Measurements from ENCODE around the gene KLK4.

The KLK4 gene

GRCh38 chr19:50911206-50912101, at the start of gene KLK4:
Gene KLK4 (minus strand): TSS chr19:50911395. CDS start chr19:50910738, 657 bp downstream.
- DNase-seq (ENCODE audit: low read depth, low spot score): no peak

GRCh38 chr19:50959731-50960500, 48.7 kb upstream of the KLK4 start:
- no peak for DNase-seq (ENCODE audit: low read depth, low spot score)

GRCh38 chr19:50957587-50957986, 46.4 kb upstream of the KLK4 start:
- no peak for DNase-seq (ENCODE audit: low read depth, low spot score)

- no peak for DNase-seq (ENCODE audit: low read depth, low spot score)
Measured at GRCh38 chr19:50952910-50953309, 41.7 kb upstream of the KLK4 start, which contains the start of gene KLK5. Gene KLK5 (minus strand): TSS chr19:50953038. CDS start chr19:50952657, 381 bp downstream.

- no peak for DNase-seq (ENCODE audit: low read depth, low spot score)
Measured at GRCh38 chr19:50949861-50950260, 38.7 kb upstream of the KLK4 start.

- DNase-seq (ENCODE audit: low read depth, low spot score): no peak
Measured at GRCh38 chr19:50947123-50947522, 35.9 kb upstream of the KLK4 start.

- no peak for DNase-seq (ENCODE audit: low read depth, low spot score)
Measured at GRCh38 chr19:50944795-50945194, 33.6 kb upstream of the KLK4 start.

GRCh38 chr19:50943074-50943828, 32.1 kb upstream of the KLK4 start:
- DNase-seq (ENCODE audit: low read depth, low spot score): no peak

- no peak for DNase-seq (ENCODE audit: low read depth, low spot score)
Measured at GRCh38 chr19:50939596-50939995, 28.4 kb upstream of the KLK4 start.

- DNase-seq (ENCODE audit: low read depth, low spot score): no peak
Measured at GRCh38 chr19:50933640-50934039, 22.4 kb upstream of the KLK4 start.

GRCh38 chr19:50932690-50933083, 21.5 kb upstream of the KLK4 start:
- DNase-seq (ENCODE audit: low read depth, low spot score): no peak

GRCh38 chr19:50932018-50932689, 21.0 kb upstream of the KLK4 start:
- no peak for DNase-seq (ENCODE audit: low read depth, low spot score)

- DNase-seq (ENCODE audit: low read depth, low spot score): no peak
Measured at GRCh38 chr19:50931023-50931422, 19.8 kb upstream of the KLK4 start.

GRCh38 chr19:50928831-50929230, 17.6 kb upstream of the KLK4 start:
- DNase-seq (ENCODE audit: low read depth, low spot score): no peak

GRCh38 chr19:50926144-50926543, 14.9 kb upstream of the KLK4 start:
- no peak for DNase-seq (ENCODE audit: low read depth, low spot score)

- no peak for DNase-seq (ENCODE audit: low read depth, low spot score)
Measured at GRCh38 chr19:50925734-50926133, 14.5 kb upstream of the KLK4 start.

GRCh38 chr19:50924586-50924985, 13.4 kb upstream of the KLK4 start:
- no peak for DNase-seq (ENCODE audit: low read depth, low spot score)

- peak; percentile 67 for DNase-seq (ENCODE audit: low read depth, low spot score)
Measured at GRCh38 chr19:50922317-50922853, 11.2 kb upstream of the KLK4 start.

- DNase-seq (ENCODE audit: low read depth, low spot score): no peak
Measured at GRCh38 chr19:50921426-50922316, 10.5 kb upstream of the KLK4 start.

- DNase-seq (ENCODE audit: low read depth, low spot score): no peak
Measured at GRCh38 chr19:50916069-50916468, 4.9 kb upstream of the KLK4 start.

Measured in activated CD4-positive, CD25-positive, alpha-beta regulatory T cell treated with anti-CD3 and anti-CD28 coated beads, Interleukin-2, amount 50 U/mL, for 16 hours (primary cell).